ENCODE measurements around the gene MYDGF. TPM values are rescaled to one million over a fixed set of nuclear protein-coding genes. Genes with fewer than 3 reads are reported as not detected.

Gene MYDGF
- 184 TPM for polyA plus RNA-seq (2013, experiment 1 of 2)
- polyA plus RNA-seq (2013, experiment 2 of 2) = 188 TPM

DNA sequence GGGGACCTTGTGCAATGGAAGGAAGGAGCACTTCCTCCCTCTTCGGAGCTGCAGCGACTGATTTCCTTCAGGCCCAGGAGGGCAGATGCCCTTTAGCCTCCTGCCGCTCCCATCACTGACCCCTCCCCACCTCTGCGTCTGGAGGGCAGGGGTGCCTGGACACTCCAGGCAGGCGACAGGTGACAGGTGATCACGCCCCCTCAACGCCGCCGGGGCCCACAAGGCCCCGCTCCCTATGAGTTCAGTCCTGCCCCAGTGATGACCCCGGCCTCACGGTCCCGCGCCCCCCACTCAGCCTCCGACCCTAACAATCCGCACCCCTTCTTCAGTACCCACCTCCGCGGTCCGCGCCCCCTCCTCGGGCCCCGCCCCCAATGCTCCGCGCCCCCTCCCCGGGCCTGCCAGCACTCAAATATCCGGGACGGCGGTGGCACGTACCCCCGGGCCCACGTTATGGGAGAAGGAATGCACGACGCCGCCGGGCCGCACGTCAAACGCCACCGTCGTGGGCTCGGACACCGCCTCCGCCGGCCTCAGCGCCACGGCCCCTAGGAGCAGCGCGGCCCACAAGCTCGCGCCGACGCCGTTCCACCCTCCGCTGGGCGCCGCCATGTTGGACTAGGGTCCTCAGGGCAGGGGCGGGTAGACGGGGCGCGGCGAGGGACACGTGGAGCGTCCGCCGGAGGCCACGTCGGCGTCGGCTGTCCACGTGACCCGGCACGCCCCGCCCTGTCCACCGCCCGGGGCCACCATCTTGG lies at the start of gene MYDGF:
Gene MYDGF (minus strand): TSS at position 620 of the 758 bp plus-strand sequence. CDS start 8 bp downstream, at position 612.
- H2BK120ac ChIP-seq (ENCODE audit: low read depth, low read length) = peak within 1 kb of the TSS; percentile 84
- DNase-seq = peak; percentile 90

DNA sequence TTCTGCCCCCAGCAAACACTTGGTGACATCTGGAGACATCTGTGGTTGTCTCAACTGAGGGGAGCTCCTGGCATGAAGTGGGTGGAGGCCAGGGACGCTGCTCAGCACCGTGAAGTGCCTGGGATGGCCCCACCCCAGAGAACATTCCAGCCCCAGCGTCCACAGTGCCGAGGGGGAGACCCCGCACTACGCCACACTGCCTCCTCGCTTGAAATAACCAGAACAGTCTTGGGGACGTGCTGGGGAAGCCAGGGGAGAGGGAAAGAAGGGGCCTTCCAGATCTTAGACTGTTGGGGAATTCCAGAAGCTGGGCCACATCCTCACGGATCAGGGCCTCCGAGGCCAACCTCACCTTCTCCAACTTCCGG lies 49.3 kb upstream of the MYDGF start:
- H3K27ac ChIP-seq (ENCODE audit: low read length, poor library complexity, severe bottlenecking) = peak overlapping the region; percentile 28
- no peak overlapping the region for H2BK120ac ChIP-seq (ENCODE audit: low read depth, low read length)
- H3K18ac ChIP-seq (ENCODE audit: low read depth in 1 of 2, low read length in 2 of 2) = no peak overlapping the region
- H3K14ac ChIP-seq (ENCODE audit: low read length in 2 of 2) = no peak overlapping the region
- DNase-seq = no peak
- H3K79me1 ChIP-seq (replicated peaks; ENCODE audit: low read length, poor library complexity, severe bottlenecking) = peaks cover 5% of the 10 kb centered on the region
- no peaks in the 10 kb centered on the region for H3K27me3 ChIP-seq (ENCODE audit: control insufficient read depth in 1 of 2, insufficient read depth in 1 of 2, low read length in 2 of 2)
- no peak overlapping the region for H2BK15ac ChIP-seq (ENCODE audit: low read depth, poor library complexity, severe bottlenecking)
- peaks cover 59% of the 10 kb centered on the region for H3K4me1 ChIP-seq (ENCODE audit: control insufficient read depth, insufficient read depth, low read depth, low read length)
- no peak overlapping the region for H3K9ac ChIP-seq (ENCODE audit: low read length)
- no peak overlapping the region for H2BK12ac ChIP-seq (ENCODE audit: low read length in 2 of 2)
- H4K91ac ChIP-seq (ENCODE audit: low read length) = no peak overlapping the region
- no peak overlapping the region for H3K4me3 ChIP-seq (ENCODE audit: insufficient read depth in 1 of 2, low read depth in 1 of 2, low read length in 2 of 2)
- H3K4ac ChIP-seq (ENCODE audit: low read depth in 1 of 2, low read length in 2 of 2) = no peak overlapping the region
- H4K8ac ChIP-seq (ENCODE audit: low read length) = no peak overlapping the region
- no peaks in the 10 kb centered on the region for H3K9me3 ChIP-seq (ENCODE audit: control insufficient read depth, low read length)
- peaks cover 52 to 60% of the 10 kb centered on the region in 2 experiments for H3K36me3 ChIP-seq (ENCODE audit: control insufficient read depth in 1 of 2, insufficient read depth in 2 of 2, low read depth in 1 of 2, low read length in 2 of 2)
- no peak overlapping the region for H3K23ac ChIP-seq (ENCODE audit: low read length in 2 of 2)
- no peak overlapping the region for H2BK5ac ChIP-seq (ENCODE audit: low read depth, low read length, poor library complexity, severe bottlenecking)
- 96% methylated on average over 11 of the region's 11 CpGs for WGBS
- no peak overlapping the region for H2AFZ ChIP-seq (ENCODE audit: low read depth, low read length)
- H3K4me2 ChIP-seq (ENCODE audit: low read length, poor library complexity, severe bottlenecking) = no peak overlapping the region
- peak overlapping the region; percentile 11 for H2AK5ac ChIP-seq (ENCODE audit: low read length, severe bottlenecking)

More for the DNA sequence above, at the start of gene MYDGF:
- H2BK12ac ChIP-seq (ENCODE audit: low read length in 2 of 2) = no peak within 1 kb of the TSS
- H3K9ac ChIP-seq (ENCODE audit: low read length) = peak within 1 kb of the TSS; percentile 96
- peak within 1 kb of the TSS; percentile 96 for H4K8ac ChIP-seq (ENCODE audit: low read length)
- peak within 1 kb of the TSS; percentile 86 to 99 for H3K18ac ChIP-seq (ENCODE audit: low read depth in 1 of 2, low read length in 2 of 2)
- H3K27ac ChIP-seq (ENCODE audit: low read length, poor library complexity, severe bottlenecking) = peak within 1 kb of the TSS; percentile 65
- H3K36me3 ChIP-seq (ENCODE audit: control insufficient read depth in 1 of 2, insufficient read depth in 2 of 2, low read depth in 1 of 2, low read length in 2 of 2) = peaks cover 29 to 39% of the 10 kb centered on the region in 2 experiments
- peak within 1 kb of the TSS in 1 of 2 experiments; percentile 96 for H3K23ac ChIP-seq (ENCODE audit: low read length in 2 of 2)
- no peaks in the 10 kb centered on the region for H3K9me3 ChIP-seq (ENCODE audit: control insufficient read depth, low read length)
- peak within 1 kb of the TSS; percentile 9 for H2BK15ac ChIP-seq (ENCODE audit: low read depth, poor library complexity, severe bottlenecking)
- H4K91ac ChIP-seq (ENCODE audit: low read length) = peak within 1 kb of the TSS; percentile 99
- H3K27me3 ChIP-seq (ENCODE audit: control insufficient read depth in 1 of 2, insufficient read depth in 1 of 2, low read length in 2 of 2) = no peaks in the 10 kb centered on the region
- H3K79me1 ChIP-seq (replicated peaks; ENCODE audit: low read length, poor library complexity, severe bottlenecking) = peaks cover 17% of the 10 kb centered on the region
- H3K14ac ChIP-seq (ENCODE audit: low read length in 2 of 2) = peak within 1 kb of the TSS in 1 of 2 experiments; percentile 100
- peak within 1 kb of the TSS; percentile 47 for H2AK5ac ChIP-seq (ENCODE audit: low read length, severe bottlenecking)
- peaks cover 19% of the 10 kb centered on the region for H3K4me1 ChIP-seq (ENCODE audit: control insufficient read depth, insufficient read depth, low read depth, low read length)
- H2BK5ac ChIP-seq (ENCODE audit: low read depth, low read length, poor library complexity, severe bottlenecking) = no peak within 1 kb of the TSS
- 1% methylated on average over 70 of the region's 75 CpGs for WGBS
- peak within 1 kb of the TSS; percentile 47 for H2AFZ ChIP-seq (ENCODE audit: low read depth, low read length)
- peak within 1 kb of the TSS; percentile 76 for H3K4me2 ChIP-seq (ENCODE audit: low read length, poor library complexity, severe bottlenecking)
- peak within 1 kb of the TSS in 1 of 2 experiments; percentile 98 for H3K4ac ChIP-seq (ENCODE audit: low read depth in 1 of 2, low read length in 2 of 2)
- H3K4me3 ChIP-seq (ENCODE audit: insufficient read depth in 1 of 2, low read depth in 1 of 2, low read length in 2 of 2) = peak within 1 kb of the TSS; percentile 97 to 98

DNA sequence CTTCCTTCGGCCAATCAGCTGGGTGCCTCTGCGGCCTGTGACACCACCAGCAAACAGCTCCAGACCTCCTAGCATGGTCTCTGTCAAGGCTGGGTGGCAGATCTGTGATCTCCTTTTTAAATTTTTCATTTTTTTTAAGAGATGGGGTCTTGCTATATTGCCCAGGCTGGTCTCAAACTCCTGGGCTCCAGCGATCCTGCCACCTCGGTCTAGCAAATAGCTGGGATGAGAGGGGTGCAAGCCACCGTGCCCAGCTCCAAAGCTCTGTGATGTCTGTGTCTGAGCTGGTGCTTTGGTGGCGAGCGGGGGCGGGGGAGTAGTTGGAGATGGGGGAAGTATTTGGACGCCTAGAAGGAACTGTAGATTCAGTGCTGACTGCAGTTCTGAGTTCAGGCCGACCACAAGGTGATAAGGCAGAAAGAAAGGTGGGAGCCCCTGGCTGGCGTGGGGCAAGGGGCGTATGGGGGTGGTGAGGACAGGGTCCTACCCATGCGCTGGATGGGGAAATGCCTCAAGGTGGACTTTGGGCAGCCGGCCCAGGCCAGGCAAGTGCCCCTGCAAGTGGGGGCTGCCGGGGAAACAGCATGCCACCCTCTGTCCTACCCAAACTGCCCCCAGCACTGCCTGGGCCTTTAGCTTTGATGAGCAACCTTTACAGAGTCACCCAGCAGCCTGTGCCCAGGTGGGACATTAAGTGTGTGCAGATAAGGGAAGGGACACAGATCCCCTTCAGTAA lies 48.0 kb upstream of the MYDGF start:
- Histone ChIP-seq H3K27ac (ENCODE audit: low read length, poor library complexity, severe bottlenecking) (peak overlapping the region; percentile 95), H2AFZ (ENCODE audit: low read depth, low read length) (no peak overlapping the region), H2BK15ac (ENCODE audit: low read depth, poor library complexity, severe bottlenecking) (no peak overlapping the region), H2BK5ac (ENCODE audit: low read depth, low read length, poor library complexity, severe bottlenecking) (peak overlapping the region; percentile 75), H3K23ac (ENCODE audit: low read length in 2 of 2) (no peak overlapping the region), H2BK12ac (ENCODE audit: low read length in 2 of 2) (no peak overlapping the region), H3K36me3 (ENCODE audit: control insufficient read depth in 1 of 2, insufficient read depth in 2 of 2, low read depth in 1 of 2, low read length in 2 of 2) (peaks cover 65 to 70% of the 10 kb centered on the region in 2 experiments), H3K4me2 (ENCODE audit: low read length, poor library complexity, severe bottlenecking) (peak overlapping the region; percentile 16), H4K8ac (ENCODE audit: low read length) (no peak overlapping the region), H3K79me1 (replicated peaks; ENCODE audit: low read length, poor library complexity, severe bottlenecking) (peaks cover 5% of the 10 kb centered on the region), H3K4me3 (ENCODE audit: insufficient read depth in 1 of 2, low read depth in 1 of 2, low read length in 2 of 2) (no peak overlapping the region), H4K91ac (ENCODE audit: low read length) (no peak overlapping the region), H3K14ac (ENCODE audit: low read length in 2 of 2) (no peak overlapping the region), H3K4me1 (ENCODE audit: control insufficient read depth, insufficient read depth, low read depth, low read length) (peaks cover 72% of the 10 kb centered on the region), H3K9ac (ENCODE audit: low read length) (no peak overlapping the region), H2AK5ac (ENCODE audit: low read length, severe bottlenecking) (peak overlapping the region; percentile 73), H3K27me3 (ENCODE audit: control insufficient read depth in 1 of 2, insufficient read depth in 1 of 2, low read length in 2 of 2) (no peaks in the 10 kb centered on the region), H2BK120ac (ENCODE audit: low read depth, low read length) (no peak overlapping the region), H3K4ac (ENCODE audit: low read depth in 1 of 2, low read length in 2 of 2) (no peak overlapping the region), H3K18ac (ENCODE audit: low read depth in 1 of 2, low read length in 2 of 2) (no peak overlapping the region), H3K9me3 (ENCODE audit: control insufficient read depth, low read length) (no peaks in the 10 kb centered on the region)
- 92% methylated on average over 15 of the region's 15 CpGs for WGBS
- no peak for DNase-seq

Measured in mesenchymal stem cell (in vitro differentiated cells and primary cell).